ENCODE results near the gene SLC35D3. TPM values are rescaled to one million over a fixed set of nuclear protein-coding genes. Genes with fewer than 3 reads are reported as not detected.
"Not testable (repeated sequence)": the region's sequence is repeated elsewhere in the genome, so short reads cannot be mapped to it uniquely, and the experiment has no call there.

SLC35D3 gene
- polyA plus RNA-seq, 1 experiment: not detected

DNA sequence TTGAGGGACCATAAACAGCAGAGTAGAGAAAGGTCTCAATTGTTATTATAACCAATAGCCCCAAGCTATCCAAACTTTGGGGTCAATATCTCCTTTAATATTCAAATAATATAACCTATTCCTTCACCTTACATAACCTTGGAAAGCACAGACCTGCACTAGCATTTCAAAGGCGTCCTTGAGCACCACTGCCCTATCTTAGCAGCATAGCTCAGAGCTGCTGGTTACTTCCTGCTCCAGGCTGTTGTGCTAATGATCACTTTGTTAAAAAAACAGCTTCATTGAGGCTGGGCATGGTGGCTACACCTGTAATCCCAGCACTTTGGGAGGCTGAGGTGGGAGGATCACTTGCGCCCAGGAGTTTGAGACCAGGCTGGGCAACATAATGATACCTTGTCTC is 10.5 kb downstream of the SLC35D3 start:
- ChIA-PET CTCF (interaction anchor here (0.5 to 1.9 kb wide), 4 partner anchors 11 to 80 kb away, joined by 3 to 8 read pairs (median 4); partner anchors contain the start of gene SLC35D3), POLR2A (no interaction called here)
- Histone ChIP-seq H3K4me3 (ENCODE audit: low read depth, low read length) (no peak overlapping the region), H3K27me3 (ENCODE audit: control insufficient read depth, insufficient read depth, low read length) (no peaks in the 10 kb centered on the region), H3K36me3 (ENCODE audit: control insufficient read depth, insufficient read depth, low read length) (no peaks in the 10 kb centered on the region)
- no peak for TF ChIP-seq CTCF (IDR thresholded peaks at IDR 0.05; ENCODE audit: insufficient read depth, low read depth, low read length)
- DNase-seq (ENCODE audit: low read depth): no peak

GRCh38 chr6:136945072-136945471 is 23.0 kb downstream of the SLC35D3 start:
- ChIA-PET POLR2A (no interaction called here), CTCF (no interaction called here)
- H3K36me3 ChIP-seq (ENCODE audit: control insufficient read depth, insufficient read depth, low read length): no peaks in the 10 kb centered on the region
- H3K4me3 ChIP-seq (ENCODE audit: low read depth, low read length): no peak overlapping the region
- no peak for DNase-seq (ENCODE audit: low read depth)
- no peak for TF ChIP-seq CTCF (IDR thresholded peaks at IDR 0.05; ENCODE audit: insufficient read depth, low read depth, low read length)
- no peaks in the 10 kb centered on the region for H3K27me3 ChIP-seq (ENCODE audit: control insufficient read depth, insufficient read depth, low read length)

DNA sequence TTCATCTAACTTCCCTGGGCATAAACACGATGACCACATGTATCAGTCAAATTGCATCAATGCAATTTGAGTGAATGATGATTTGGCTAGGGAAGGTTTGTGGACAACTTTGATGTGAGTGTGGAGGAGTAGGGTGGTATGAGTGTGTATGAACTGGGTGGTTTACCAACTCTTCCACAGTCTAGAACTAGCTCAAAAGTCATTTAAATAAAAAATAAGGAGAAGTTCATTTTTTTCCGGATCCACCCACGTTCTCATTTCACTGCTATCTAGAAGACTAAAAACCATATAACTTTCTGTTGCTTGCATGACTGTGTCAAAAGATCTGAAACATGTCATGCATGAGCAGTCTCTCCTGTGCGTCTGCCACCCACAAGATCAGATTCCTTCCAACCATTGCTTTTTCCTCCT is 23.6 kb downstream of the SLC35D3 start:
- ChIA-PET POLR2A (no interaction called here), CTCF (no interaction called here)
- H3K4me3 ChIP-seq (ENCODE audit: low read depth, low read length): no peak overlapping the region
- no peak for TF ChIP-seq CTCF (IDR thresholded peaks at IDR 0.05; ENCODE audit: insufficient read depth, low read depth, low read length)
- no peak for DNase-seq (ENCODE audit: low read depth)
- H3K36me3 ChIP-seq (ENCODE audit: control insufficient read depth, insufficient read depth, low read length): no peaks in the 10 kb centered on the region
- no peaks in the 10 kb centered on the region for H3K27me3 ChIP-seq (ENCODE audit: control insufficient read depth, insufficient read depth, low read length)

DNA sequence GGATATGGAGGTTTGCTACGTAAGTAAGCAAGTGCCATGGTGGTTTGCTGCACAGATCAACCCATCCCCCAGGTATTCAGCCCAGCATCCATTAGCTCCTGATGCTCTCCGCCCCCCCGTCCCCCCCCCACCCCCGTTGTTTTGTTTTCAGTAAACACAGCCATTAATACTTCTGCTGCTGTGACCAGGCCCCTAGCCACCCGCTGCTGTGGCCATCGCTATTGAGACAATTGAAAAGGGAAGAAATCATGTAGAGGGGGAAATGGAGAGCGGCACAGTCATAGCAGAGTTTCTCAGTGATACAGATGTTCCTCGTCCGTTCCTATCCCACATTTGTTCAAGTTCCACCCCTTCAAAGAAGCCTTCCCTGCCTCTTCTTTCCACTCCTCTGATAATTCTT is 24.9 kb downstream of the SLC35D3 start:
- Histone ChIP-seq H3K27me3 (ENCODE audit: control insufficient read depth, insufficient read depth, low read length) (no peaks in the 10 kb centered on the region), H3K36me3 (ENCODE audit: control insufficient read depth, insufficient read depth, low read length) (no peaks in the 10 kb centered on the region), H3K4me3 (ENCODE audit: low read depth, low read length) (no peak overlapping the region)
- CTCF ChIA-PET: no interaction called here
- POLR2A ChIA-PET: no interaction called here
- TF ChIP-seq CTCF (IDR thresholded peaks at IDR 0.05; ENCODE audit: insufficient read depth, low read depth, low read length): no peak
- DNase-seq (ENCODE audit: low read depth): no peak

- POLR2A ChIA-PET; H3K27me3 ChIP-seq (ENCODE audit: control insufficient read depth, insufficient read depth, low read length); H3K36me3 ChIP-seq (ENCODE audit: control insufficient read depth, insufficient read depth, low read length); H3K4me3 ChIP-seq (ENCODE audit: low read depth, low read length); DNase-seq (ENCODE audit: low read depth); CTCF ChIA-PET: not testable (repeated sequence)
These were observed 27.9 kb downstream of the SLC35D3 start for GRCh38 chr6:136949957-136950356.

- TF ChIP-seq CTCF (IDR thresholded peaks at IDR 0.05; ENCODE audit: insufficient read depth, low read depth, low read length): no peak
- POLR2A ChIA-PET: no interaction called here
- Histone ChIP-seq H3K36me3 (ENCODE audit: control insufficient read depth, insufficient read depth, low read length) (no peaks in the 10 kb centered on the region), H3K27me3 (ENCODE audit: control insufficient read depth, insufficient read depth, low read length) (no peaks in the 10 kb centered on the region), H3K4me3 (ENCODE audit: low read depth, low read length) (no peak overlapping the region)
- no peak for DNase-seq (ENCODE audit: low read depth)
- CTCF ChIA-PET: no interaction called here
These were observed 28.5 kb downstream of the SLC35D3 start for GRCh38 chr6:136950436-136951126.
